HEK293 (cell line): ENCODE measurements around the gene SLC3A2.
A peak's percentile ranks its signal among the peaks of the same experiment; 100 is the strongest.

ENCODE experiments used
- CTCF ChIP-seq: fragments of 450-650 bp; formaldehyde crosslinking; IDR thresholded peaks from 2 replicates; pipeline ENCODE4 v1.5.1; 2016; ENCODE audit warnings: missing biosample characterization, missing genetic modification characterization
- KLF8 ChIP-seq: fragments of 450-650 bp; formaldehyde crosslinking; IDR thresholded peaks from 2 replicates; pipeline ENCODE4 v1.5.1; 2016; ENCODE audit warnings: missing biosample characterization, missing genetic modification characterization
- MEIS1 ChIP-seq: sonication (generic); formaldehyde crosslinking; IDR thresholded peaks from 2 replicates; pipeline ENCODE4 v1.8.1; 2022; ENCODE audit warnings: missing genetic modification reagents, mild to moderate bottlenecking, borderline replicate concordance
- MYNN ChIP-seq: fragments of 450-650 bp; formaldehyde crosslinking; IDR thresholded peaks from 2 replicates; pipeline ENCODE4 v1.5.1; 2016; ENCODE audit warnings: missing biosample characterization, missing genetic modification characterization, borderline replicate concordance
- PBX3 ChIP-seq: sonication (generic); formaldehyde crosslinking; IDR thresholded peaks from 2 replicates; pipeline ENCODE4 v1.8.1; 2022; ENCODE audit warnings: mild to moderate bottlenecking, moderate library complexity, missing genetic modification reagents
- ZBTB20 ChIP-seq: fragments of 450-650 bp; formaldehyde crosslinking; IDR thresholded peaks from 2 replicates; pipeline ENCODE4 v1.5.1; 2016; ENCODE audit warnings: missing biosample characterization, missing genetic modification characterization
- ZBTB7A ChIP-seq: fragments of 450-650 bp; formaldehyde crosslinking; IDR thresholded peaks from 2 replicates; pipeline ENCODE4 v1.5.1; 2016; ENCODE audit warnings: low read depth, missing biosample characterization, missing genetic modification characterization
- ZFP69B ChIP-seq: fragments of 450-650 bp; formaldehyde crosslinking; IDR thresholded peaks from 2 replicates; pipeline ENCODE4 v1.5.1; 2016; ENCODE audit warnings: missing biosample characterization, missing genetic modification characterization
- ZNF302 ChIP-seq: fragments of 450-650 bp; formaldehyde crosslinking; IDR thresholded peaks from 2 replicates; pipeline ENCODE4 v1.5.1; 2016; ENCODE audit warnings: missing biosample characterization, missing genetic modification characterization, low read depth
- ZNF335 ChIP-seq: fragments of 450-650 bp; formaldehyde crosslinking; conservative IDR thresholded peaks from 2 replicates; pipeline ENCODE4 v1.5.1; 2016; ENCODE audit warnings: missing biosample characterization, missing genetic modification characterization
- ZNF530 ChIP-seq: fragments of 450-650 bp; formaldehyde crosslinking; IDR thresholded peaks from 2 replicates; pipeline ENCODE4 v1.5.1; 2016; ENCODE audit warnings: low read depth, missing biosample characterization, missing genetic modification characterization
- ZNF629 ChIP-seq: fragments of 450-650 bp; formaldehyde crosslinking; IDR thresholded peaks from 2 replicates; pipeline ENCODE4 v1.5.1; 2017; ENCODE audit warnings: missing biosample characterization, missing genetic modification characterization
- ZSCAN18 ChIP-seq: fragments of 450-650 bp; formaldehyde crosslinking; IDR thresholded peaks from 2 replicates; pipeline ENCODE4 v1.5.1; 2016; ENCODE audit warnings: missing biosample characterization, missing genetic modification characterization

- TF ChIP-seq ZNF302 (tag by site-specific recombination) (no peak), CTCF (tag by site-specific recombination) (peak; percentile 49), ZBTB20 (tag by site-specific recombination) (peak; percentile 53), MYNN (tag by site-specific recombination) (no peak), ZNF335 (tag by site-specific recombination) (no peak), ZSCAN18 (tag by site-specific recombination) (no peak), MEIS1 (no peak), ZNF530 (tag by site-specific recombination) (no peak), ZBTB7A (tag by site-specific recombination) (no peak), PBX3 (CRISPR knock-in tag) (no peak), KLF8 (tag by site-specific recombination) (no peak), ZFP69B (tag by site-specific recombination) (no peak), ZNF629 (tag by site-specific recombination) (no peak)
Observed at GRCh38 chr11:62909107-62909894, 28.6 kb downstream of the SLC3A2 start.
